B cell (primary cell): ENCODE results near the gene DNHD1. TPM values are rescaled to one million over a fixed set of nuclear protein-coding genes. Genes with fewer than 3 reads are reported as not detected.

ENCODE experiments used
- ATAC-seq: fragments of 200-7000 bp; cut with Tn5 transposase; one replicate; pipeline ENCODE4 v1.10.0; 2021; ENCODE audit warnings: low read depth, mild to moderate bottlenecking, moderate number of reproducible peaks, moderate library complexity
- CTCF ChIA-PET: fragments of 350-600 bp; sonication (Branson Sonifier 250); formaldehyde crosslinking; loops from one replicate; lab custom pipeline; 2021; ENCODE audit warnings: antibody characterized with exemption, inconsistent platforms; lab: Charles Lee
- POLR2A ChIA-PET: fragments of 350-600 bp; sonication (Branson Sonifier 250); formaldehyde crosslinking; loops from one replicate; lab custom pipeline; 2021; ENCODE audit warnings: antibody characterized with exemption; lab: Charles Lee
- DNase-seq: peaks from one replicate; pipeline ENCODE4 v3.0.0; 2013
- H2AFZ ChIP-seq: 2 replicates; pipeline ENCODE4 v1.6.1; 2012; ENCODE audit warnings: mild to moderate bottlenecking, low read depth, low read length; ENCODE audit not compliant: insufficient read depth, poor library complexity, severe bottlenecking
- H3K27ac ChIP-seq, 2 donors: 1 replicate in 1 of 2; 2 replicates in 1 of 2; pipeline ENCODE4 v1.5.1; 2012 to 2013; ENCODE audit warnings: low read length in 2 of 2, mild to moderate bottlenecking in 2 of 2, moderate library complexity in 1 of 2
- H3K27me3 ChIP-seq, 4 experiments: fragments of 200-600 bp in 1 of 4; sonication (generic) in 1 of 4; replicated peaks in 1 of 4; 1 replicate in 2 of 4; 2 replicates in 2 of 4; pipeline versions ENCODE4 v1.6.1 to v1.7.0; 2013 to 2016; ENCODE audit warnings: low read length in 3 of 4, mild to moderate bottlenecking in 2 of 4, mixed read lengths in 1 of 4, moderate library complexity in 1 of 4; ENCODE audit not compliant: insufficient read depth in 4 of 4, control insufficient read depth in 3 of 4; ENCODE audit errors: control extremely low read depth in 1 of 4
- H3K36me3 ChIP-seq, 2 experiments: replicated peaks in 1 of 2; 1 replicate in 1 of 2; 2 replicates in 1 of 2; pipeline versions ENCODE4 v1.6.1 to v1.7.1; 2013; ENCODE audit warnings: low read length in 1 of 2; ENCODE audit not compliant: insufficient read depth in 2 of 2, control insufficient read depth in 1 of 2; ENCODE audit errors: control extremely low read depth in 1 of 2, extremely low read depth in 1 of 2
- H3K4me1 ChIP-seq, 2 donors: fragments of 200-600 bp in 1 of 2; sonication (generic) in 1 of 2; 1 replicate in 1 of 2; 2 replicates in 1 of 2; pipeline versions ENCODE4 v1.5.1 to v1.6.1; 2013 to 2017; ENCODE audit warnings: low read length in 2 of 2; ENCODE audit not compliant: control insufficient read depth in 2 of 2, insufficient read depth in 2 of 2
- H3K4me2 ChIP-seq: replicated peaks from 2 replicates; pipeline ENCODE3; 2012; ENCODE audit warnings: mild to moderate bottlenecking, low read depth, low read length; ENCODE audit not compliant: poor library complexity, severe bottlenecking
- H3K4me3 ChIP-seq, 5 experiments: fragments of 200-600 bp in 1 of 5; sonication (generic) in 1 of 5; 1 replicate in 3 of 5; 2 replicates in 2 of 5; pipeline versions ENCODE4 v1.5.1 to v1.7.0; 2011 to 2016; ENCODE audit warnings: low read length in 4 of 5, mild to moderate bottlenecking in 4 of 5, low read depth in 2 of 5, control low read depth in 1 of 5, moderate library complexity in 1 of 5; ENCODE audit not compliant: insufficient read depth in 1 of 5; ENCODE audit errors: control extremely low read depth in 1 of 5, extremely low read depth in 1 of 5
- H3K79me2 ChIP-seq: fragments of 200-600 bp; sonication (generic); one replicate; pipeline ENCODE4 v1.6.0; 2016; ENCODE audit warnings: low read length; ENCODE audit not compliant: control insufficient read depth, insufficient read depth
- H3K9ac ChIP-seq: fragments of 200-600 bp; sonication (generic); 2 replicates; pipeline ENCODE4 v1.6.1; 2017; ENCODE audit warnings: mild to moderate bottlenecking, low read length, moderate library complexity
- H3K9me3 ChIP-seq, 3 donors: one replicate each; pipeline versions ENCODE4 v1.6.1 to v1.7.1; 2013; ENCODE audit warnings: low read length in 2 of 3; ENCODE audit not compliant: control insufficient read depth in 2 of 3, insufficient read depth in 1 of 3; ENCODE audit errors: control extremely low read depth in 1 of 3
- H4K20me1 ChIP-seq: 2 replicates; pipeline ENCODE4 v1.6.0; 2012; ENCODE audit warnings: mild to moderate bottlenecking, low read length; ENCODE audit not compliant: insufficient read depth, control insufficient read depth, poor library complexity, severe bottlenecking
- H3K27ac Mint-ChIP-seq: one replicate; pipeline ENCODE4 v1.8.0; 2021; ENCODE audit warnings: mixed read lengths
- H3K27me3 Mint-ChIP-seq: one replicate; pipeline ENCODE4 v1.8.0; 2021; ENCODE audit warnings: mixed read lengths
- H3K4me1 Mint-ChIP-seq: one replicate; pipeline ENCODE4 v1.8.0; 2021; ENCODE audit warnings: mixed read lengths
- H3K4me3 Mint-ChIP-seq: one replicate; pipeline ENCODE4 v1.8.0; 2021; ENCODE audit warnings: mixed read lengths
- H3K9me3 Mint-ChIP-seq: one replicate; pipeline ENCODE4 v1.8.0; 2022; ENCODE audit warnings: mixed read lengths; ENCODE audit not compliant: insufficient read depth
- EZH2 ChIP-seq: IDR thresholded peaks from 2 replicates; pipeline ENCODE4 v1.6.1; 2012; ENCODE audit warnings: borderline replicate concordance, low read depth, mild to moderate bottlenecking, moderate library complexity, low read length; ENCODE audit not compliant: insufficient read depth, poor library complexity, severe bottlenecking
- WGBS: methylation state at CpG from one replicate; pipeline ENCODE4 v1.1.5; 2013; ENCODE audit warnings: missing lambda C conversion rate; ENCODE audit not compliant: insufficient coverage; 5-methylcytosine and 5-hydroxymethylcytosine counted together
- intact Hi-C: fragments of 100-400 bp; cut with micrococcal nuclease; formaldehyde crosslinking; loops from one replicate; pipeline ENCODE4 v1.10.0; 2022
- polyA minus RNA-seq: library from RNA; depleted of rRNA, polyadenylated mRNA; stranded (reverse); fragments of >200 nt; gene quantifications from 2 replicates; pipeline ENCODE4 v1.2.3, GENCODE V29; 2012
- polyA plus RNA-seq: library from polyadenylated mRNA; depleted of rRNA; stranded (reverse); fragments of >200 nt; gene quantifications from 2 replicates; pipeline ENCODE4 v1.2.3, GENCODE V29; 2012
- total RNA-seq, 2 donors: library from RNA; stranded (reverse); fragments of 120-200 nt in 1 of 2; gene quantifications; 1 replicate in 1 of 2; 2 replicates in 1 of 2; pipeline versions ENCODE4 v1.2.3 to v1.2.4, GENCODE V29; 2013 to 2022
- TF ChIP-seq, protein P1 (sequence below): fragments of 200-600 bp; IDR thresholded peaks from one replicate; pipeline ENCODE4 v1.8.0; 2022; ENCODE audit warnings: antibody characterized with exemption, mild to moderate bottlenecking

DNHD1 gene
- total RNA-seq (58.2 and 59.6 TPM in 2 replicates), polyA plus RNA-seq (53.9 and 58.0 TPM in 2 replicates), polyA minus RNA-seq (20.1 and 38.0 TPM in 2 replicates)
- total RNA-seq (2013) = 14.0 TPM

- no peak for TF ChIP-seq EZH2
- TF ChIP-seq, protein P1, sequence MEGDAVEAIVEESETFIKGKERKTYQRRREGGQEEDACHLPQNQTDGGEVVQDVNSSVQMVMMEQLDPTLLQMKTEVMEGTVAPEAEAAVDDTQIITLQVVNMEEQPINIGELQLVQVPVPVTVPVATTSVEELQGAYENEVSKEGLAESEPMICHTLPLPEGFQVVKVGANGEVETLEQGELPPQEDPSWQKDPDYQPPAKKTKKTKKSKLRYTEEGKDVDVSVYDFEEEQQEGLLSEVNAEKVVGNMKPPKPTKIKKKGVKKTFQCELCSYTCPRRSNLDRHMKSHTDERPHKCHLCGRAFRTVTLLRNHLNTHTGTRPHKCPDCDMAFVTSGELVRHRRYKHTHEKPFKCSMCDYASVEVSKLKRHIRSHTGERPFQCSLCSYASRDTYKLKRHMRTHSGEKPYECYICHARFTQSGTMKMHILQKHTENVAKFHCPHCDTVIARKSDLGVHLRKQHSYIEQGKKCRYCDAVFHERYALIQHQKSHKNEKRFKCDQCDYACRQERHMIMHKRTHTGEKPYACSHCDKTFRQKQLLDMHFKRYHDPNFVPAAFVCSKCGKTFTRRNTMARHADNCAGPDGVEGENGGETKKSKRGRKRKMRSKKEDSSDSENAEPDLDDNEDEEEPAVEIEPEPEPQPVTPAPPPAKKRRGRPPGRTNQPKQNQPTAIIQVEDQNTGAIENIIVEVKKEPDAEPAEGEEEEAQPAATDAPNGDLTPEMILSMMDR = no peak
- Histone ChIP-seq H3K9ac (no peak within 1 kb of the TSS), H3K4me2 (no peak within 1 kb of the TSS), H2AFZ (no peak within 1 kb of the TSS), H3K9me3 (no peaks in the 10 kb centered on the region), H3K4me1 (no peaks in the 10 kb centered on the region), H3K27me3 (no peaks in the 10 kb centered on the region), H4K20me1 (no peaks in the 10 kb centered on the region), H3K36me3 (peaks cover 1 to 17% of the 10 kb centered on the region in 2 experiments), H3K4me3 (no peak within 1 kb of the TSS), H3K79me2 (peaks cover 61% of the 10 kb centered on the region), H3K27ac (no peak within 1 kb of the TSS)
- H3K27me3 Mint-ChIP-seq = no peaks in the 10 kb centered on the region
- ATAC-seq = no peak
- H3K27ac Mint-ChIP-seq = no peak within 1 kb of the TSS
- 93% methylated on average over 29 of the region's 33 CpGs for WGBS
- intact Hi-C loops = no loop called here
- no peak within 1 kb of the TSS for H3K4me3 Mint-ChIP-seq
- H3K4me1 Mint-ChIP-seq = no peaks in the 10 kb centered on the region
- ChIA-PET POLR2A (no interaction called here), CTCF (interaction anchor here (0.7 to 5.3 kb wide), 3 partner anchors 11 to 119 kb away, joined by 3 to 28 read pairs (median 3); no protein-coding TSS in a partner anchor)
- H3K9me3 Mint-ChIP-seq = no peaks in the 10 kb centered on the region
- no peak for DNase-seq
These were observed at the start of gene DNHD1 for GRCh38 chr11:6497069-6497839. Gene DNHD1 (plus strand): TSS chr11:6497280. CDS start chr11:6498216, 936 bp downstream.

- ChIA-PET CTCF (interaction anchor here (14.4 kb wide), 1 partner anchor 70 kb away, joined by 536 read pairs; no protein-coding TSS in a partner anchor), POLR2A (interaction anchor here (0.6 kb wide), 1 partner anchor 89 kb away, joined by 4 read pairs; no protein-coding TSS in a partner anchor)
- Histone ChIP-seq H3K4me2 (no peak overlapping the region), H3K9me3 (no peaks in the 10 kb centered on the region), H3K79me2 (no peaks in the 10 kb centered on the region), H3K27me3 (no peaks in the 10 kb centered on the region), H3K9ac (no peak overlapping the region), H3K4me1 (no peaks in the 10 kb centered on the region), H3K27ac (no peak overlapping the region), H2AFZ (no peak overlapping the region), H4K20me1 (no peaks in the 10 kb centered on the region), H3K4me3 (no peak overlapping the region), H3K36me3 (peaks cover 0 to 5% of the 10 kb centered on the region in 2 experiments)
- no peak for DNase-seq
- no peak overlapping the region for H3K27ac Mint-ChIP-seq
- H3K4me1 Mint-ChIP-seq = no peaks in the 10 kb centered on the region
- no CpG with 5 or more reads among the region's 3 CpGs for WGBS
- no peak for ATAC-seq
- H3K27me3 Mint-ChIP-seq = no peaks in the 10 kb centered on the region
- H3K9me3 Mint-ChIP-seq = no peaks in the 10 kb centered on the region
- H3K4me3 Mint-ChIP-seq = no peak overlapping the region
- TF ChIP-seq EZH2 = no peak
- TF ChIP-seq, protein P1 = no peak
- intact Hi-C loops = no loop called here
These were observed 48.5 kb upstream of the DNHD1 start for GRCh38 chr11:6448574-6448973.
